Measurements from ENCODE around the gene SLC25A34.

The SLC25A34 gene

GRCh38 chr1:15712168-15712567, 23.9 kb upstream of the SLC25A34 start:
- in situ Hi-C loops (cut with MboI; ENCODE audit: low sequenced_read_pairs), result no loop called here

DNA sequence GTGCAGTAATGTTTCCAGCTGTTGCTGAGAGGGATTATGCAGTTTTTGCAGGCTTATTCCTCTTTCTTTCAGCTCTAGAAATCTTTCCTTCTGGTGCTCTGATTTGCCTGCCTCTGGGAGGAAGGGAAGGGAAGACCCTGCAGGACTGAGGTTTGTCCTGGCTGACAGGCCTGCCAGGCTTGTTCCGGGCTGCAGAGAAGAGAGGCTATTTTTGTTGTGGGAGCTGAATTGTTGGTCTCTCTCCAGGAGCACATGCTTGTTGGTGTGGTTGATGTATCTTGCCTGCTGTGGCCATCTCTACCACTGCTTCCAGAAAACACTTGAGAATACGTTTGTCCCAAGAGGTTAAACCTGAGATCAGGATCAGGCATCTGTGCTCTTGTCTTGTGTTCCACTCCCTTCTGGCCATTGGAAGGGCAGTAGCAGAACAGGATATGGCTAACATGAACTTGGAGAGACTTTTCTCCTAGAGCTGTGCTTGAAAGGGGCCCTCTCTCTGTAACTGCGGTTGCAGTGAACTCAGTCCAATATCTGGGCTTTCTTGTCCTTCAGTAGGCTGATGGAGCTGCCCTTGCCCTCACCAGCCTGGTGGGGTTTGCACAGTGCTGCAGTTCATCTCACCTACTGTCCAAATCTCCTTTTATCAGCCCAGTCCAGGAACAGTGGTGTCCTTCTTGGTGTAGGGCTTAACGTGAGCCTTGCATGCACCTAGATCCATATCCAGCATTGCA, 21.5 kb upstream of the SLC25A34 start:
- in situ Hi-C loops (cut with MboI; ENCODE audit: low sequenced_read_pairs), result no loop called here

DNA sequence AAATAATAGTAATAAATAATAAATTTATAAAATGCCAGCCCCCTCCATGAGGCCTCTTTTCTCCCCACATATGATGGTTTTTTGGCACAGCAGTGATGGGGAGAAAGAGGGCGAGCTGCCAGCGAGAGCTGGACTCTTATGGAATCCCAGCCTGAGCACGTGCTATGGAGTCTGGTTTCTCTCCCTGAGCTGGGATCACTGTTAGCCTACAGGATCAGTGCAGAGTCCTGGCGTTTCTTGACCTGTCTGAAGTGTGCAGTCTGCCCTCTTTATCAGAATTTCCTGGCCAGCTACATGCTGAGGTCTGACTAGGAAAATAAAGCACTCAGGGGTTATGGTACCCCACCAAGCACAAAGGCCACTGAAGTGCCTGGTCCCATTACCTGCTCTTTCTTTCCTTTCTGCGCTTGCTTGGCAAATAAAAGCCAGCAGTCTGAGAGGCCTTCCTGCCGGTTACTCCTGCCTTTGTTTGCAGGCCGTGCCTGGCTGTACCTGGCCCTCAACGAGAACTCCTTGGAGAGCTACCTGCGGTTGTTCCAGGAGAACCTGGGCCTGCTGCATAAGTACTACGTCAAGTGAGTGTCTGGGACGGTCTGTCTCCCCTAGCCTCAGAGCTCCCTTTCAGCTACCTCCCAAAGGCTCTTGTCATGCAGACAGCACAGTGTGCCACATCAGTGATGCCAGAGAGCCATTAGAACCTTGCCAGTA, 18.5 kb upstream of the SLC25A34 start:
- in situ Hi-C loops (cut with MboI; ENCODE audit: low sequenced_read_pairs), result no loop called here

GRCh38 chr1:15718199-15718601, 17.9 kb upstream of the SLC25A34 start:
- in situ Hi-C loops (cut with MboI; ENCODE audit: low sequenced_read_pairs), result no loop called here

DNA sequence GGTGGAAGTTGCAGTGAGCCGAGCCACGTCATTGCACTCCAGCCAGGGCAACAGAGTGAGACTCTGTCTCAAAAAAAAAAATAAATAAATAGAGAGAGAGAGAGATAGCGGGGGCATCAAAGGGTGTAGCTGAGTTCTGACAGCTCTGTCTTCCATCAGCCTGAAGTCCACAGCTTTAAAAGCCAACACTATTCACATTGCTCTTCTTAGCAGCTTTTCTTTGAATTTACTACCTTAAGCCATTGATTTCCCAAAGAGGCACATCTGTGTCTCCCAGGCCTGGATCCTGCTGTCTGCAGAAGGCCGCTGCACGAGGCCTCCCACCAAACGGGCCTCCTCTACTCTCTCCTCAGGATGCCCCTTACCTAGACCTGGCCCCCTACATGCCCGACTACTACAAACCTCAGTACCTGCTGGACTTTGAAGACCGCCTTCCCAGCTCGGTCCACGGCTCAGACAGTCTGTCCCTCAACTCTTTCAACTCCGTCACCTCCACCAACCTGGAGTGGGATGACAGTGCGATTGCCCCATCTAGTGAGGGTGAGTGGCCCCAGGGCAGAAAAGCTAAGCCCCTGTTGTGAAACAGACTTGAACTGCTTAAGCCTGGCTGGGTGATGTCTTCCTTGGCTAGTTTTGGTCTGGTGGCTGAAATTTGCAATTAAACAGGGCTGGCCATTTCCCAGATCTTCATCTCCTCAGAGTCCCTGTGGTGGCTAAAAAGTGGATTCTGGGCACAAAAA, 16.5 kb upstream of the SLC25A34 start:
- in situ Hi-C loops (cut with MboI; ENCODE audit: low sequenced_read_pairs), result no loop called here

DNA sequence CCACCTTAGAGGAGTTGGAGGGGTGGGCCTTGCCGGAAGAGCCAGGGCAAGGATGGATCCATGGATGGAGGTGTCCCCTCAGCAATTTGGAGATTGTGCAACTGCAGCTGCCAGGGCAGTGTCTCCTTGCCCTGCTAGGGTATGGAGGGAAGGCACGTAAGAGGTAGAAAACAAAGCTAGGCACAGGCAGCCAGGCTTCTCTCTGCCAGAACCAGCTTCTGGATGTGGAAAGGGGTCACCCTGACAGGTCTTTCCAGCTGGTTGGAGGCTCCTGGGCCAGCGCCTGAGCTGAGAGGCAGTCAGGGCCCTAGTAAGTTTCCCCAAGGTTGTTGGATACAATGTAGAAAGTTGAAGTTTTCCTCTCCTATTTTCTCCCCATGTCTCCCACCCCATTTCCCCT, 15.2 kb upstream of the SLC25A34 start:
- in situ Hi-C loops (cut with MboI; ENCODE audit: low sequenced_read_pairs), result no loop called here

GRCh38 chr1:15722411-15722810, 13.6 kb upstream of the SLC25A34 start:
- in situ Hi-C loops (cut with MboI; ENCODE audit: low sequenced_read_pairs), result no loop called here

- in situ Hi-C loops (cut with MboI; ENCODE audit: low sequenced_read_pairs), result no loop called here
Measured at GRCh38 chr1:15722836-15723532, 13.1 kb upstream of the SLC25A34 start.

DNA sequence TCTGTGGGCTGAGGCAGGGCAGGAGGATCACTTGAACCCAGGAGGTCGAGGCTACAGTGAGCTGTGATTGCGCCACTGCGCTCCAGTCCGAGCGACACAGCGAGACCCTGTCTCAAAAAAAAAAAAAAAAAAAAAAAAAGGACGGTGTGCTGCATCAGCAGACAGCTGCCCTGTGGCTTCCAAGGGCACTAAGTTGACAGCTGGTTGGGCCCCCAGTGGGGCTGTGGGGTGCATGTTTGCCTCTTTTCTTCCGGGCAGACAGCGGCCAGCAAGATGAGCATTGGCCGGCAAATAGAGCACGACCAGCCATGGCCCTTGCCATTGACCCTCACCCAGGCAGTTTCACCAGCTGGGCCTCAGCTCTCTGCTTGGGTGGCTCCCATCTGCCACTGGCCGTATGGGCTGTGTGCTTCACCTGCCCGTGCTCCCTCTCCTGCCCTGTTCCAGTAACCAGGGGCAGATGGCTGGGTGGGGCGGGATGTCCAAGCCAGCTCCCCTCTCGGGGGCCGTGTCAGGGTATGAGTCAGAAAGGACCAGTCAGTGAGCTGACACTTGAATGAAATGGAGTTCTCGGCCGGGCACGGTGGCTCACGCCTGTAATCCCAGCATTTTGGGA, 12.3 kb upstream of the SLC25A34 start:
- in situ Hi-C loops (cut with MboI; ENCODE audit: low sequenced_read_pairs), result no loop called here

GRCh38 chr1:15724949-15725880, 10.8 kb upstream of the SLC25A34 start:
- in situ Hi-C loops (cut with MboI; ENCODE audit: low sequenced_read_pairs), result no loop called here

GRCh38 chr1:15726508-15726907, 9.6 kb upstream of the SLC25A34 start:
- in situ Hi-C loops (cut with MboI; ENCODE audit: low sequenced_read_pairs), result no loop called here

- in situ Hi-C loops (cut with MboI; ENCODE audit: low sequenced_read_pairs), result no loop called here
Measured at GRCh38 chr1:15727021-15727420, 9.0 kb upstream of the SLC25A34 start.

DNA sequence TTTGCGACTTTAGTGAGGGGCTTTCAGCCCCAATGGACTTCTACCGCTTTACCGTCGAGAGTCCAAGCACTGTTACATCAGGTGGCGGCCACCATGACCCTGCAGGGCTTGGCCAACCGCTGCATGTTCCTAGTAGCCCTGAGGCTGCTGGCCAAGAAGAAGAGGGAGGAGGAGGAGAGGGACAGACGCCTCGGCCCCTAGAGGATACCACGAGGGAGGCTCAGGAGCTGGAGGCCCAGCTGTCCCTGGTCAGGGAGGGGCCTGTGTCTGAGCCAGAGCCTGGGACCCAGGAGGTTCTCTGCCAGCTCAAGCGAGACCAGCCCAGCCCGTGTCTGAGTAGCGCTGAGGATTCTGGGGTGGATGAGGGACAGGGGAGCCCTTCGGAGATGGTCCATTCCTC, 8.6 kb upstream of the SLC25A34 start:
- in situ Hi-C loops (cut with MboI; ENCODE audit: low sequenced_read_pairs), result no loop called here

DNA sequence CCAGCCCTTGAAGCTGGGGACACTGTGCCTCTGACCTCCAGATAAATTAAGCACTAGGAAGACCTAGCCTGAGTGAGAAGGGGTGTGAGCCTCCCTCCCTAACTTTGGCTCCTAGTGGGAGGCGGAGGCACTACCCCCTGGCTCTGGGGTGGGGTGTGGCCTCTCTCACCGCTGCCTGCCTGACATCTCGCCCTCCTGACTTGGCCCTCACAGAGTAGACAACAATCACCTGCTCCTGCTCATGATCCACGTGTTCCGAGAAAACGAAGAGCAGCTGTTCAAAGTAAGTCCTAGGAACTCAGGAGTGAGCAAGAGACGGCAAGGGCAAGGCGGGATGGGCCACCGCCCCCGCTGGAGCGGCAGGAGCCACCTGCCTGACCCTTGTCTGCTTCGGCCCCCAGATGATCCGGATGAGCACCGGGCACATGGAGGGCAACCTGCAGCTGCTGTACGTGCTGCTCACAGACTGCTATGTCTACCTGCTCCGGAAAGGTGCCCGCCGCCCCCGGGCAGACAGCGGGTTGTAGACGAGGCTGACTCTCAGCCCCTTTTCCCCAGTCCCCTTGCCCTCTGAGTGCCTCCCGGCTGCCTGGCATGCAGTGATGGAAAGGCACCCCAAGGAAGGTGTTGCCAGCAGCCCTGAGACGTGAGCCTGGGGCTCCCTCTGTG, 8.1 kb upstream of the SLC25A34 start:
- in situ Hi-C loops (cut with MboI; ENCODE audit: low sequenced_read_pairs), result no loop called here

GRCh38 chr1:15728937-15729657, 7.0 kb upstream of the SLC25A34 start:
- in situ Hi-C loops (cut with MboI; ENCODE audit: low sequenced_read_pairs), result no loop called here

DNA sequence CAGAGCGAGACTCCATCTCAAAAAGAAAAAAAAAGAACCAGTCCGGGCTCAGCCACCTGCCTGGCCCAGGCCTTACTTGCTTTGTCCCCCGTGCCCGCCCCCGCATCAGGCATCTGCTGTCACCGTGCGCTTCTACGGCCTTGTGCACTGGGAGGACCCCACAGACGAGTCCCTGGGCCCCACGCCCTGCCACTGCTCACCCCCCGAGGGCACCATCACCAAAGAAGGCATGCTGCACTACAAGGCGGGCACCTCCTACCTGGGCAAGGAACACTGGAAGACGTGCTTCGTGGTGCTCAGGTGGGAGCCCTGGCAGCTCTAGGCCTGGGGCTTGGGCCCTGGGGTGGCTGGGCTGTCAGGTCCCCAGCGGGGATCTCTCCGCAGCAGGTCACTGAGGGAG, 5.6 kb upstream of the SLC25A34 start:
- in situ Hi-C loops (cut with MboI; ENCODE audit: low sequenced_read_pairs), result no loop called here

DNA sequence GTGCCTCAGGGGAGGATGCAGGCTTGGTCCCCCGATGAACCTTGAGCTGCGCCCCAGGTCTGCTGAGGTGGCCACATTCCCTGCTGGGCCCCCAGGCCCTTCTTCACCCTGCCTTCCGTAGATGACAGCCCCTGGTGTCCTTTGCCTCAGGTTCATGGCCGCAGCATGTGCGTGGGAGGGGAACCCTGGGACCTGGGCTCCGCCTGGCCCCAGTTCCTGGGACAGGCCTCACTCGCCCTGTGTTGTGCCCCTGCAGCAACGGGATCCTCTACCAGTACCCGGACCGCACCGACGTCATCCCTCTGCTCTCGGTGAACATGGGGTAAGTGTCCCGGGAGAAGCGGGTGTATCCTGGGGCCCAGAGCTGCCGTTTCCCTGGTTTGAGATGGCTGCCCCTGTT, 5.1 kb upstream of the SLC25A34 start:
- in situ Hi-C loops (cut with MboI; ENCODE audit: low sequenced_read_pairs), result no loop called here
